Mucosa of descending colon (tissue), 3 donors: Measurements from ENCODE around the gene BTBD9. TPM values are rescaled to one million over a fixed set of nuclear protein-coding genes. Genes with fewer than 3 reads are reported as not detected.

ENCODE experiments used
- ATAC-seq: fragments of 200-7000 bp; cut with Tn5 transposase; one replicate; pipeline ENCODE4 v1.9.1; 2020; ENCODE audit warnings: mild to moderate bottlenecking, moderate library complexity
- DNase-seq, 3 donors: peaks; one replicate each; pipeline ENCODE4 v3.0.0-alpha.2; 2020
- H3K36me3 ChIP-seq: fragments of 200-600 bp; one replicate; pipeline ENCODE4 v1.8.0; 2021; ENCODE audit warnings: low read depth, mild to moderate bottlenecking
- H3K4me1 ChIP-seq: fragments of 200-600 bp; one replicate; pipeline ENCODE4 v1.8.0; 2021; ENCODE audit warnings: low read depth, mild to moderate bottlenecking
- H3K4me3 ChIP-seq: fragments of 200-600 bp; one replicate; pipeline ENCODE4 v1.8.0; 2021; ENCODE audit warnings: mild to moderate bottlenecking
- H3K9me3 ChIP-seq: fragments of 200-600 bp; one replicate; pipeline ENCODE4 v1.8.0; 2021; ENCODE audit warnings: mild to moderate bottlenecking
- intact Hi-C, 2 donors: fragments of 100-400 bp; cut with DNase I in 1 of 2; cut with micrococcal nuclease in 1 of 2; formaldehyde crosslinking; loops; one replicate each; pipeline versions ENCODE4 v1.11.0 to v1.11.1; 2022; cut with DNase I, micrococcal nuclease
- total RNA-seq, 3 donors: library from RNA; stranded (reverse); fragmentation: NEBNext Ultra II Directional in 2 of 3; extraction: Animal tissue kit (Norgen Biotek cat#: 25700) in 2 of 3; gene quantifications; one replicate each; pipeline versions ENCODE4 v1.2.1 to v1.2.4, GENCODE V29; 2021 to 2023
- TF ChIP-seq, protein P1 (sequence below): fragments of 200-600 bp; IDR thresholded peaks from one replicate; pipeline ENCODE4 v1.8.0; 2022; ENCODE audit warnings: antibody characterized with exemption, mild to moderate bottlenecking
- donor health status: DM: no; HTN: no; CAD: no; lungs with moderate emphysema.
- donor health status: DM: no; HTN: no; CAD: no.
- donor health status: DM: no; HTN: yes; CAD: no.

The BTBD9 gene
- total RNA-seq, 3 donors from 2014 or later: 22.4 to 38.8 (median 23.9) TPM

DNA sequence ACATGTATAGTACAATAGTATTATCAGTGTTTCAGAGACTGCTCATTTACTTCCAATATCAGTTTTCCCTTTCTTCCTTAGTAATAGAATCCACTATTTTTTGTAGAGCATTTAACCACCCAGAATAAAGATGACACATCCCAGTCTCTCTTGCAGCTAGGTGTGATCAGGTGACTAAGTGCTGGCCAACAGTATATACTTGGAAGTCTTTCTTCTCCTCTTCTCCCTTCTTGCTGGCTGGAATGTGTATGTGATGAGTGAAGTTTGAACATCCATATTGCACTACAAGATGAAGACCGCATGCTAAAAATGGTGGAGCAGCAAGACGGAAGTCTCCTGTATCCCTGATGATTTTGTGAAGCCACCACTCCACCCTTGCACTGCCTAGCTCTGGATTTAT lies 14.5 kb upstream of the BTBD9 start:
- no peak for ATAC-seq
- no peak for DNase-seq
- TF ChIP-seq, protein P1, sequence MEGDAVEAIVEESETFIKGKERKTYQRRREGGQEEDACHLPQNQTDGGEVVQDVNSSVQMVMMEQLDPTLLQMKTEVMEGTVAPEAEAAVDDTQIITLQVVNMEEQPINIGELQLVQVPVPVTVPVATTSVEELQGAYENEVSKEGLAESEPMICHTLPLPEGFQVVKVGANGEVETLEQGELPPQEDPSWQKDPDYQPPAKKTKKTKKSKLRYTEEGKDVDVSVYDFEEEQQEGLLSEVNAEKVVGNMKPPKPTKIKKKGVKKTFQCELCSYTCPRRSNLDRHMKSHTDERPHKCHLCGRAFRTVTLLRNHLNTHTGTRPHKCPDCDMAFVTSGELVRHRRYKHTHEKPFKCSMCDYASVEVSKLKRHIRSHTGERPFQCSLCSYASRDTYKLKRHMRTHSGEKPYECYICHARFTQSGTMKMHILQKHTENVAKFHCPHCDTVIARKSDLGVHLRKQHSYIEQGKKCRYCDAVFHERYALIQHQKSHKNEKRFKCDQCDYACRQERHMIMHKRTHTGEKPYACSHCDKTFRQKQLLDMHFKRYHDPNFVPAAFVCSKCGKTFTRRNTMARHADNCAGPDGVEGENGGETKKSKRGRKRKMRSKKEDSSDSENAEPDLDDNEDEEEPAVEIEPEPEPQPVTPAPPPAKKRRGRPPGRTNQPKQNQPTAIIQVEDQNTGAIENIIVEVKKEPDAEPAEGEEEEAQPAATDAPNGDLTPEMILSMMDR: no peak
- H3K4me3 ChIP-seq: no peak overlapping the region
- no peaks in the 10 kb centered on the region for H3K4me1 ChIP-seq
- no peaks in the 10 kb centered on the region for H3K9me3 ChIP-seq
- H3K36me3 ChIP-seq: no peaks in the 10 kb centered on the region
- intact Hi-C loops: no loop called here

GRCh38 chr6:38651121-38651784 lies 11.5 kb upstream of the BTBD9 start:
- Histone ChIP-seq H3K36me3 (no peaks in the 10 kb centered on the region), H3K9me3 (no peaks in the 10 kb centered on the region), H3K4me1 (no peaks in the 10 kb centered on the region), H3K4me3 (no peak overlapping the region)
- TF ChIP-seq, protein P1: no peak
- intact Hi-C loops: no loop called here
- no peak for DNase-seq
- no peak for ATAC-seq

DNA sequence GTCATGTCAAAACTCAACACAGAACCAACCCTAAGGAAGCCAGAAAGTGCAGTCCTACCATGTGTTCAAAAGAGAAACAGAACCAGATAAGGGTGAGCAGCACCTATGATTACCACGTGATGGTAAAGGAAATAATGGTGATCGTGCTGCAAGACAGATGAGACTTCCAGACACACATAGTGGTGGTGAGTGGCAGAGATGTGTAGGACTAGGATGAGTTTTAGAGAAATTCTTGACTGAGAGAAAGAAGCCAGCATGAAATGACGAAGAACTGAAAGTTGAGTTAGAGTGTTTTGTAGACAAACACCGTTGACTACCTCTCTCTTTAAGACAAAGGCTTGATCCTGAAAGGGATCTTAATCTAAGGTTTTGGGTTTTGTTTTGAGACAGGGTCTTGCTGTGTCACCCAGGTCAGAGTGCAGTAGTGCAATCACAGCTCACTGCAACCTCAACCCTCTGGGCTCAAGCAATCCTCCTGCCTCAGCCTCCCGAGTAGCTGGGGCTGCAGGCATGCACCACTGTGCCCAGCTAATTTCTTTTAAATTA lies 10.6 kb upstream of the BTBD9 start:
- no peak overlapping the region for H3K4me3 ChIP-seq
- TF ChIP-seq, protein P1: no peak
- intact Hi-C loops: no loop called here
- no peak for ATAC-seq
- no peaks in the 10 kb centered on the region for H3K4me1 ChIP-seq
- no peaks in the 10 kb centered on the region for H3K9me3 ChIP-seq
- DNase-seq: no peak
- H3K36me3 ChIP-seq: no peaks in the 10 kb centered on the region

DNA sequence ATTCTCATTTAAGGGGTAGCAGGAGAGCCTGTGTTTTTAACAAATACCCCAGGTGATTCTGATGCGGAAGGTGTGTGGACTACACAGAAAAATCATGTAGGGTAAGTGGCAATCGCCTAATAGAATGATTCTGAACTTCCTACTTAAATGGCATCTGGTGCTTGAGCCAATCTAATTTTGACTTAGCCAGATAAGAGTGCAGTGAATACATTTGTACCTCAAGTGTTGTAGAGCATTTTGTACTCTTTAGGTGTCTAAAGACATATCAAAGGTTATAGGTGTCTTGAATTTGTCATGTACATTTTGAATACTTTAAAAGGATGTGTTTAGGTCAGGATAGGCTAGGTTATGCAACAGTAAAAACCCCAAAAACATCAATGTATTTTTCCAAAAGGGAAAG lies 10.0 kb upstream of the BTBD9 start:
- DNase-seq (no peak), ATAC-seq (no peak)
- no peaks in the 10 kb centered on the region for H3K9me3 ChIP-seq
- TF ChIP-seq, protein P1: no peak
- H3K4me1 ChIP-seq: no peaks in the 10 kb centered on the region
- no peak overlapping the region for H3K4me3 ChIP-seq
- intact Hi-C loops: no loop called here
- H3K36me3 ChIP-seq: no peaks in the 10 kb centered on the region

- intact Hi-C loops: no loop called here
- Histone ChIP-seq H3K36me3 (no peaks in the 10 kb centered on the region), H3K4me1 (no peaks in the 10 kb centered on the region), H3K4me3 (no peak overlapping the region), H3K9me3 (no peaks in the 10 kb centered on the region)
- ATAC-seq: no peak
- no peak for DNase-seq
- TF ChIP-seq, protein P1: no peak
Observed at GRCh38 chr6:38648629-38649028, 8.9 kb upstream of the BTBD9 start.
